ENCODE data around the gene ZNF516. TPM values are rescaled to one million over a fixed set of nuclear protein-coding genes. Genes with fewer than 3 reads are reported as not detected.

The ZNF516 gene
- total RNA-seq, 3 donors from 2014 or later = 22.0 to 47.9 (median 23.2) TPM

GRCh38 chr18:76466410-76466991 lies 28.5 kb downstream of the ZNF516 start:
- ATAC-seq = peak; percentile 12

DNA sequence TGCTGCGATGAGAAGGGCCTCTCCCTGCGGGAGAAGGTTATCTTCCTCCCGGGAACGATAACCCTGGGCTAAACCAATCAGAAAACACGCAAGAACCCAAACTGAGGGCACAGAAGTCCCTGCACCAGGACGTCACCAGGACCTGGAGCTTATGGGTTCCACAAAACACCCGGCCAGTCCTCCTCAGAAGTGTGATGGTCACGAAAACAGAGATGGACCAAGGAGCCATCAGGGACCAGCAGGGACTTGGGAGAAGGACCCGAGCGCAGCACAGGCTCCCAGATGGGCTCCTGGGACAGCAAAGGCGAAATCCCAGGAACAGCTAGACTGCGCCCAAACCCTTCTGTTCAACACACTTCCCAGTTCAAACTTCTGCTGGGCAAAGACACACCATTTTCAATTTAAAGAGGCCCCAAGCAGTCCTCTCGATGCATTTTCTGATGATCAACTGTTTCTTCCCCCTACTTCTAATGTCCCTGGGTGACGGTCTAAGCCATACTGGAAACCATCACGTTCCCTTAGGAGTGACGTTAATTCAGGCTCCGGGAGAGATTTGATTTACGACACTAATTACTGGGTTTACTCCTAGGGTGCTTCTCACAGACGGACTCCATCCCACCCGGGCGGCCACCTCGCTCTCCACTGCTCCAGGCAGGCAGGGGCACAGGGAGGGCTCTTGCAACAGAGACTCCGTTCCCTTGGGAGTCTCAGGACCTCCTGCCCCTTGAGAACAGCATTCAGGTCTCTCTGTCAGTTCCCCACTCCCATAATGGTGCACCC lies 29.2 kb downstream of the ZNF516 start:
- H3K4me3 ChIP-seq = no peak overlapping the region
- ATAC-seq (no peak), DNase-seq (no peak)
- intact Hi-C loops (cut with DNase I, micrococcal nuclease) = no loop called here
- TF ChIP-seq CTCF (IDR thresholded peaks at IDR 0.05) = no peak
- H3K9me3 ChIP-seq = no peaks in the 10 kb centered on the region
- H3K4me1 ChIP-seq (ENCODE audit: low read depth) = peaks cover 4% of the 10 kb centered on the region
- no peaks in the 10 kb centered on the region for H3K36me3 ChIP-seq (ENCODE audit: low read depth)

More at GRCh38 chr18:76466410-76466991, 28.5 kb downstream of the ZNF516 start:
- TF ChIP-seq CTCF (IDR thresholded peaks at IDR 0.05) = no peak
- no peak overlapping the region for H3K4me3 ChIP-seq
- H3K9me3 ChIP-seq = no peaks in the 10 kb centered on the region
- H3K4me1 ChIP-seq (ENCODE audit: low read depth) = peaks cover 4% of the 10 kb centered on the region
- no peak for DNase-seq
- intact Hi-C loops (cut with DNase I, micrococcal nuclease) = no loop called here
- H3K36me3 ChIP-seq (ENCODE audit: low read depth) = no peaks in the 10 kb centered on the region

- DNase-seq (no peak), ATAC-seq (no peak)
- TF ChIP-seq CTCF (IDR thresholded peaks at IDR 0.05) = no peak
- peaks cover 4% of the 10 kb centered on the region for H3K4me1 ChIP-seq (ENCODE audit: low read depth)
- no peaks in the 10 kb centered on the region for H3K9me3 ChIP-seq
- intact Hi-C loops (cut with DNase I, micrococcal nuclease) = no loop called here
- no peaks in the 10 kb centered on the region for H3K36me3 ChIP-seq (ENCODE audit: low read depth)
- no peak overlapping the region for H3K4me3 ChIP-seq
Measured at GRCh38 chr18:76464281-76465259, 30.5 kb downstream of the ZNF516 start.

- intact Hi-C loops (cut with DNase I, micrococcal nuclease) = no loop called here
- Histone ChIP-seq H3K4me1 (ENCODE audit: low read depth) (peaks cover 4% of the 10 kb centered on the region), H3K36me3 (ENCODE audit: low read depth) (no peaks in the 10 kb centered on the region), H3K9me3 (no peaks in the 10 kb centered on the region), H3K4me3 (no peak overlapping the region)
- ATAC-seq (no peak), DNase-seq (no peak)
- TF ChIP-seq CTCF (IDR thresholded peaks at IDR 0.05) = no peak
Measured at GRCh38 chr18:76463872-76464271, 31.2 kb downstream of the ZNF516 start.

DNA sequence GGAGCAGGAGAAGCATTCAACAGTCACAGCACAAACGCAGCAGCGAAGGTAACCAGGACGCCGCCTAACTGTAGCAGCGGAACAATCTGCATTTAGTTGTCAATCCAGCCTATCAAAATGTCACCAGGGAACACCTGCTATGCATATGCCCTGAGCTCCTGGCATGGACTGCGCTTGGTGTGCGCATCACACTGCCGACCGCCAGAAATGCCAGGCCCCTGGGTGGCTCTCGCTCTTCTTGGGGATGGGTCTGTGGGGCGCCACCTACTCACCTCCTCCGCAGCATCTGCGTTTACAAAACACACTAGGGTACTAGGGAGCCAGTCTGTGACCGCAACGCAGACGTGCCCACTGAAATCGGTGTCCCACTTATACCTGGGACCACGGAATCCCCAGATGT lies 31.7 kb downstream of the ZNF516 start:
- Histone ChIP-seq H3K4me1 (ENCODE audit: low read depth) (peaks cover 4% of the 10 kb centered on the region), H3K9me3 (no peaks in the 10 kb centered on the region), H3K4me3 (no peak overlapping the region), H3K36me3 (ENCODE audit: low read depth) (no peaks in the 10 kb centered on the region)
- no peak for TF ChIP-seq CTCF (IDR thresholded peaks at IDR 0.05)
- ATAC-seq (no peak), DNase-seq (no peak)
- intact Hi-C loops (cut with DNase I, micrococcal nuclease) = no loop called here
